Loucy (cell line): Measurements from ENCODE around the gene ARID2.

Source experiments
- H2AFZ ChIP-seq: fragments of 200-600 bp; sonication (generic); 2 replicates; pipeline ENCODE4 v1.6.0; 2016; ENCODE audit warnings: antibody characterized with exemption, mild to moderate bottlenecking, low read length, moderate library complexity
- H3F3A ChIP-seq: fragments of 200-600 bp; 2 replicates; pipeline ENCODE4 v1.6.0; 2016; ENCODE audit warnings: antibody characterized with exemption, low read depth, mild to moderate bottlenecking
- H3K27me3 ChIP-seq: fragments of 200-600 bp; sonication (generic); 2 replicates; pipeline ENCODE4 v1.6.1; 2014; ENCODE audit warnings: low read length, mild to moderate bottlenecking; ENCODE audit not compliant: insufficient read depth, poor library complexity, severe bottlenecking
- H3K36me3 ChIP-seq: fragments of 200-600 bp; sonication (generic); 2 replicates; pipeline ENCODE4 v1.6.1; 2016; ENCODE audit warnings: low read length; ENCODE audit not compliant: insufficient read depth
- H3K4me1 ChIP-seq: fragments of 200-600 bp; sonication (generic); 2 replicates; pipeline ENCODE4 v1.5.1; 2014; ENCODE audit warnings: low read length, mild to moderate bottlenecking; ENCODE audit not compliant: insufficient read depth, poor library complexity, severe bottlenecking
- H3K4me2 ChIP-seq: fragments of 200-600 bp; sonication (generic); 2 replicates; pipeline ENCODE4 v1.6.0; 2014; ENCODE audit warnings: antibody characterized with exemption, low read length, low read depth, mild to moderate bottlenecking; ENCODE audit not compliant: poor library complexity, severe bottlenecking
- H3K4me3 ChIP-seq: fragments of 200-600 bp; sonication (generic); 2 replicates; pipeline ENCODE4 v1.5.1; 2014; ENCODE audit warnings: low read length, mild to moderate bottlenecking, mixed read lengths; ENCODE audit not compliant: poor library complexity, severe bottlenecking
- H3K79me2 ChIP-seq: fragments of 200-600 bp; sonication (generic); 2 replicates; pipeline ENCODE4 v1.6.1; 2014; ENCODE audit warnings: low read length; ENCODE audit not compliant: insufficient read depth
- H3K9ac ChIP-seq: fragments of 200-600 bp; sonication (generic); 2 replicates; pipeline ENCODE4 v1.6.0; 2014; ENCODE audit warnings: mild to moderate bottlenecking, low read depth, low read length, moderate library complexity; ENCODE audit not compliant: poor library complexity, severe bottlenecking
- H3K9me2 ChIP-seq: fragments of 200-600 bp; sonication (generic); replicated peaks from 2 replicates; pipeline ENCODE4 v1.6.1; 2016; ENCODE audit warnings: low read depth, low read length, mixed read lengths
- H3K9me3 ChIP-seq: fragments of 200-600 bp; sonication (generic); 2 replicates; pipeline ENCODE4 v1.6.1; 2014; ENCODE audit warnings: mild to moderate bottlenecking, antibody characterized with exemption, low read length, low read depth; ENCODE audit not compliant: insufficient read depth
- H4K20me1 ChIP-seq: fragments of 200-600 bp; sonication (generic); 2 replicates; pipeline ENCODE4 v1.6.0; 2014; ENCODE audit warnings: antibody characterized with exemption, low read length, mild to moderate bottlenecking; ENCODE audit not compliant: insufficient read depth, poor library complexity, severe bottlenecking
- CTCF ChIP-seq: fragments of 200-600 bp; sonication (generic); conservative IDR thresholded peaks from 2 replicates; pipeline ENCODE4 v1.5.1; 2014; ENCODE audit warnings: mild to moderate bottlenecking, antibody characterized with exemption, low read length
- EZH2phosphoT487 ChIP-seq: fragments of 200-600 bp; IDR thresholded peaks from 2 replicates; pipeline ENCODE4 v1.6.1; 2018; ENCODE audit warnings: antibody characterized with exemption, mild to moderate bottlenecking, moderate library complexity, borderline replicate concordance

The ARID2 gene

GRCh38 chr12:45713078-45713477 is 16.4 kb upstream of the ARID2 start:
- no peaks in the 10 kb centered on the region for H3K9me2 ChIP-seq
- no peak overlapping the region for H3K4me2 ChIP-seq
- H3K4me3 ChIP-seq, result no peak overlapping the region
- H4K20me1 ChIP-seq, result no peaks in the 10 kb centered on the region
- H3K27me3 ChIP-seq, result no peaks in the 10 kb centered on the region
- H3K36me3 ChIP-seq, result no peaks in the 10 kb centered on the region
- no peaks in the 10 kb centered on the region; the same call in 1 of the 2 replicates for H3K79me2 ChIP-seq
- no peak overlapping the region for H2AFZ ChIP-seq
- peaks cover 2% of the 10 kb centered on the region for H3K4me1 ChIP-seq
- TF ChIP-seq CTCF, result no peak
- TF ChIP-seq EZH2phosphoT487, result no peak
- peaks cover 4% of the 10 kb centered on the region; the same call in 1 of the 2 replicates for H3F3A ChIP-seq
- no peaks in the 10 kb centered on the region for H3K9me3 ChIP-seq
- no peak overlapping the region for H3K9ac ChIP-seq

- peaks cover 48% of the 10 kb centered on the region for H3K4me1 ChIP-seq
- H3K27me3 ChIP-seq, result no peaks in the 10 kb centered on the region
- H3K36me3 ChIP-seq, result no peaks in the 10 kb centered on the region
- TF ChIP-seq EZH2phosphoT487, result no peak
- no peak for TF ChIP-seq CTCF
- peak overlapping the region; percentile 6 for H3K4me2 ChIP-seq
- H3F3A ChIP-seq, result peaks cover 5% of the 10 kb centered on the region; the same call in 1 of the 2 replicates
- H3K4me3 ChIP-seq, result no peak overlapping the region
- peaks cover 43% of the 10 kb centered on the region for H4K20me1 ChIP-seq
- H2AFZ ChIP-seq, result no peak overlapping the region
- H3K9ac ChIP-seq, result no peak overlapping the region
- H3K79me2 ChIP-seq, result peaks cover 50% of the 10 kb centered on the region
- H3K9me3 ChIP-seq, result no peaks in the 10 kb centered on the region
- no peaks in the 10 kb centered on the region for H3K9me2 ChIP-seq
Measured at GRCh38 chr12:45718306-45718705, 11.2 kb upstream of the ARID2 start.

GRCh38 chr12:45720069-45720468 is 9.4 kb upstream of the ARID2 start:
- TF ChIP-seq CTCF, result no peak
- no peak for TF ChIP-seq EZH2phosphoT487
- Histone ChIP-seq H2AFZ (no peak overlapping the region), H3K9me3 (no peaks in the 10 kb centered on the region), H3F3A (peaks cover 5% of the 10 kb centered on the region; the same call in 1 of the 2 replicates), H3K4me1 (peaks cover 62% of the 10 kb centered on the region), H3K27me3 (no peaks in the 10 kb centered on the region), H3K36me3 (no peaks in the 10 kb centered on the region), H3K4me2 (peak overlapping the region; percentile 82), H3K79me2 (peaks cover 68% of the 10 kb centered on the region), H3K9me2 (no peaks in the 10 kb centered on the region), H3K9ac (no peak overlapping the region), H3K4me3 (peak overlapping the region; percentile 84), H4K20me1 (peaks cover 61% of the 10 kb centered on the region)
